H9 (cell line): ENCODE measurements around the gene PRSS21. TPM values are rescaled to one million over a fixed set of nuclear protein-coding genes. Genes with fewer than 3 reads are reported as not detected.

Experiments
- DNase-seq: peaks from one replicate; pipeline ENCODE4 v3.0.0-alpha.2; 2017
- H2AFZ ChIP-seq: one replicate; pipeline ENCODE4 v1.6.1; 2013; ENCODE audit warnings: mild to moderate bottlenecking, low read length, control low read depth, moderate library complexity
- H2AK5ac ChIP-seq: 2 replicates; pipeline ENCODE4 v1.6.1; 2013; ENCODE audit warnings: low read length, control low read depth, mixed read lengths; ENCODE audit not compliant: insufficient read length
- H2BK120ac ChIP-seq: one replicate; pipeline ENCODE4 v1.6.1; 2013; ENCODE audit warnings: low read depth, mild to moderate bottlenecking, low read length, control low read depth, inconsistent platforms; ENCODE audit not compliant: poor library complexity, severe bottlenecking
- H2BK12ac ChIP-seq: 2 replicates; pipeline ENCODE4 v1.6.1; 2013; ENCODE audit warnings: low read length, control low read depth, mixed read lengths, low read depth; ENCODE audit not compliant: insufficient read length
- H2BK15ac ChIP-seq: 2 replicates; pipeline ENCODE4 v1.6.1; 2013; ENCODE audit warnings: low read depth, low read length, control low read depth
- H2BK20ac ChIP-seq: one replicate; pipeline ENCODE4 v1.6.1; 2013; ENCODE audit warnings: low read depth, mild to moderate bottlenecking, low read length, control low read depth, inconsistent platforms; ENCODE audit not compliant: poor library complexity, severe bottlenecking
- H2BK5ac ChIP-seq: 2 replicates; pipeline ENCODE4 v1.6.1; 2013; ENCODE audit warnings: low read length, control low read depth, mixed read lengths; ENCODE audit not compliant: insufficient read length
- H3K14ac ChIP-seq: 2 replicates; pipeline ENCODE4 v1.6.1; 2013; ENCODE audit warnings: low read length, control low read depth; ENCODE audit not compliant: insufficient read depth
- H3K18ac ChIP-seq: 2 replicates; pipeline ENCODE4 v1.6.1; 2013; ENCODE audit warnings: low read depth, mild to moderate bottlenecking, mixed read lengths, low read length, control low read depth; ENCODE audit not compliant: insufficient read length
- H3K23ac ChIP-seq: 2 replicates; pipeline ENCODE4 v1.6.1; 2013; ENCODE audit warnings: low read length, control low read depth, mixed read lengths, low read depth; ENCODE audit not compliant: insufficient read length
- H3K23me2 ChIP-seq: 2 replicates; pipeline ENCODE4 v1.6.1; 2013; ENCODE audit warnings: low read depth, mild to moderate bottlenecking, mixed read lengths, low read length, control low read depth; ENCODE audit not compliant: insufficient read length, poor library complexity, severe bottlenecking
- H3K27ac ChIP-seq: 2 replicates; pipeline ENCODE4 v1.5.1; 2013; ENCODE audit warnings: low read length, control low read depth, mixed read lengths, low read depth; ENCODE audit not compliant: insufficient read length
- H3K27me3 ChIP-seq: 2 replicates; pipeline ENCODE4 v1.6.1; 2013; ENCODE audit warnings: low read length, control low read depth, inconsistent platforms; ENCODE audit not compliant: insufficient read depth
- H3K4ac ChIP-seq: 2 replicates; pipeline ENCODE4 v1.6.1; 2013; ENCODE audit warnings: low read depth, mild to moderate bottlenecking, control low read depth, inconsistent platforms, low read length, moderate library complexity
- H3K4me1 ChIP-seq: 2 replicates; pipeline ENCODE4 v1.6.1; 2013; ENCODE audit warnings: low read length, control low read depth, inconsistent platforms; ENCODE audit not compliant: insufficient read depth
- H3K4me2 ChIP-seq: 2 replicates; pipeline ENCODE4 v1.6.1; 2013; ENCODE audit warnings: low read length, control low read depth, mixed read lengths; ENCODE audit not compliant: insufficient read length, insufficient read depth
- H3K56ac ChIP-seq: 2 replicates; pipeline ENCODE4 v1.6.1; 2013; ENCODE audit warnings: low read depth, mild to moderate bottlenecking, mixed read lengths, low read length, control low read depth; ENCODE audit not compliant: insufficient read length
- H3K79me1 ChIP-seq: 2 replicates; pipeline ENCODE4 v1.6.1; 2013; ENCODE audit warnings: low read depth, mild to moderate bottlenecking, moderate library complexity, low read length, control low read depth, inconsistent platforms; ENCODE audit not compliant: insufficient read depth, poor library complexity, severe bottlenecking
- H3K79me2 ChIP-seq: 2 replicates; pipeline ENCODE4 v1.6.1; 2013; ENCODE audit warnings: low read length, control low read depth, inconsistent platforms; ENCODE audit not compliant: insufficient read depth
- H3K9ac ChIP-seq: 2 replicates; pipeline ENCODE4 v1.6.1; 2013; ENCODE audit warnings: low read length, control low read depth, mixed read lengths; ENCODE audit not compliant: insufficient read length; ENCODE audit errors: extremely low read depth
- H3K9me3 ChIP-seq: one replicate; pipeline ENCODE4 v1.6.1; 2013; ENCODE audit warnings: low read depth, low read length, inconsistent platforms; ENCODE audit not compliant: control insufficient read depth
- H3T11ph ChIP-seq: one replicate; pipeline ENCODE4 v1.6.1; 2013; ENCODE audit warnings: mild to moderate bottlenecking, low read length, control low read depth, inconsistent platforms
- H4K20me1 ChIP-seq: one replicate; pipeline ENCODE4 v1.6.1; 2013; ENCODE audit not compliant: control insufficient read depth, insufficient read length, insufficient read depth
- H4K5ac ChIP-seq: 2 replicates; pipeline ENCODE4 v1.6.1; 2013; ENCODE audit warnings: low read depth, mild to moderate bottlenecking, mixed read lengths, low read length, control low read depth; ENCODE audit not compliant: insufficient read length
- H4K8ac ChIP-seq: replicated peaks from 2 replicates; pipeline ENCODE4 v1.6.1; 2013; ENCODE audit warnings: low read length, control low read depth, mixed read lengths, low read depth; ENCODE audit not compliant: insufficient read length
- H4K91ac ChIP-seq: 2 replicates; pipeline ENCODE4 v1.6.1; 2013; ENCODE audit warnings: low read depth, mild to moderate bottlenecking, moderate library complexity, mixed read lengths, low read length, control low read depth; ENCODE audit not compliant: insufficient read length
- H3K27ac Mint-ChIP-seq, 3 experiments: 2 replicates in 2 of 3; 3 replicates in 1 of 3; pipeline ENCODE4 v1.8.0; 2020 to 2021; ENCODE audit warnings: mixed read lengths in 3 of 3, mild to moderate bottlenecking in 1 of 3, moderate library complexity in 1 of 3
- H3K27me3 Mint-ChIP-seq: 2 replicates; pipeline ENCODE4 v1.8.0; 2021; ENCODE audit warnings: low read depth, mild to moderate bottlenecking, moderate library complexity, mixed read lengths
- H3K36me3 Mint-ChIP-seq, 3 experiments: 2 replicates in 2 of 3; 3 replicates in 1 of 3; pipeline ENCODE4 v1.8.0; 2020 to 2021; ENCODE audit warnings: low read depth in 3 of 3, mixed read lengths in 3 of 3; ENCODE audit not compliant: insufficient read depth in 1 of 3
- H3K4me1 Mint-ChIP-seq, 2 experiments: 2 replicates each; pipeline ENCODE4 v1.8.0; 2020; ENCODE audit warnings: mixed read lengths in 2 of 2
- H3K4me3 Mint-ChIP-seq, 2 experiments: 2 replicates in 1 of 2; 3 replicates in 1 of 2; pipeline ENCODE4 v1.8.0; 2020 to 2021; ENCODE audit warnings: mild to moderate bottlenecking in 2 of 2, mixed read lengths in 2 of 2, moderate library complexity in 1 of 2
- H3K9me3 Mint-ChIP-seq, 2 experiments: 2 replicates in 1 of 2; 3 replicates in 1 of 2; pipeline ENCODE4 v1.8.0; 2020; ENCODE audit warnings: mild to moderate bottlenecking in 2 of 2, mixed read lengths in 2 of 2, moderate library complexity in 1 of 2
- WGBS: extraction: QIAGEN DNeasy Blood & Tissue Kit; methylation state at CpG from one replicate; pipeline ENCODE4 v1.1.7; 2013; ENCODE audit warnings: missing lambda C conversion rate, low lambda C conversion rate, mixed read lengths; ENCODE audit not compliant: insufficient read length; ENCODE audit errors: extremely low coverage; 5-methylcytosine and 5-hydroxymethylcytosine counted together
- total RNA-seq: library from RNA; stranded (reverse); gene quantifications from 2 replicates; pipeline ENCODE4 v1.2.1, GENCODE V29; 2021
- TF ChIP-seq, protein P1 (sequence below): fragments of 200-600 bp; sonication (generic); conservative IDR thresholded peaks from 3 replicates; pipeline ENCODE4 v1.8.0; 2021; ENCODE audit warnings: antibody characterized with exemption, mild to moderate bottlenecking

PRSS21 gene
- total RNA-seq, 1 experiment from 2014 or later, result not detected

- Mint-ChIP-seq H3K4me3 (no peak overlapping the region), H3K4me1 (peaks cover 5 to 7% of the 10 kb centered on the region in 2 experiments; a peak in 3 of 4 replicates), H3K27ac (no peak overlapping the region), H3K36me3 (peaks cover under 1 to 2% (median 2%) of the 10 kb centered on the region in 3 experiments; a peak in 5 of 7 replicates), H3K9me3 (peaks cover 11 to 16% of the 10 kb centered on the region in 2 experiments), H3K27me3 (peaks cover 46% of the 10 kb centered on the region)
- no peaks in the 10 kb centered on the region for H3K79me1 ChIP-seq
- no peak overlapping the region for H2BK12ac ChIP-seq
- H3K23me2 ChIP-seq, result peaks cover 5% of the 10 kb centered on the region
- H3K79me2 ChIP-seq, result no peaks in the 10 kb centered on the region
- no peak overlapping the region for H3K14ac ChIP-seq
- H3T11ph ChIP-seq, result no peak overlapping the region
- no peak overlapping the region for H4K8ac ChIP-seq
- no peak overlapping the region for H3K4ac ChIP-seq
- no peaks in the 10 kb centered on the region; the same call in 1 of the 2 replicates for H3K27me3 ChIP-seq
- no peaks in the 10 kb centered on the region for H3K9me3 ChIP-seq
- no peak overlapping the region for H2BK15ac ChIP-seq
- no peak overlapping the region for H2BK5ac ChIP-seq
- no peak overlapping the region for H3K9ac ChIP-seq
- H2BK20ac ChIP-seq, result no peak overlapping the region
- H3K4me1 ChIP-seq, result no peaks in the 10 kb centered on the region
- no peak overlapping the region for H2AK5ac ChIP-seq
- no peak overlapping the region for H2BK120ac ChIP-seq
- no peak overlapping the region for H3K4me2 ChIP-seq
- TF ChIP-seq, protein P1, sequence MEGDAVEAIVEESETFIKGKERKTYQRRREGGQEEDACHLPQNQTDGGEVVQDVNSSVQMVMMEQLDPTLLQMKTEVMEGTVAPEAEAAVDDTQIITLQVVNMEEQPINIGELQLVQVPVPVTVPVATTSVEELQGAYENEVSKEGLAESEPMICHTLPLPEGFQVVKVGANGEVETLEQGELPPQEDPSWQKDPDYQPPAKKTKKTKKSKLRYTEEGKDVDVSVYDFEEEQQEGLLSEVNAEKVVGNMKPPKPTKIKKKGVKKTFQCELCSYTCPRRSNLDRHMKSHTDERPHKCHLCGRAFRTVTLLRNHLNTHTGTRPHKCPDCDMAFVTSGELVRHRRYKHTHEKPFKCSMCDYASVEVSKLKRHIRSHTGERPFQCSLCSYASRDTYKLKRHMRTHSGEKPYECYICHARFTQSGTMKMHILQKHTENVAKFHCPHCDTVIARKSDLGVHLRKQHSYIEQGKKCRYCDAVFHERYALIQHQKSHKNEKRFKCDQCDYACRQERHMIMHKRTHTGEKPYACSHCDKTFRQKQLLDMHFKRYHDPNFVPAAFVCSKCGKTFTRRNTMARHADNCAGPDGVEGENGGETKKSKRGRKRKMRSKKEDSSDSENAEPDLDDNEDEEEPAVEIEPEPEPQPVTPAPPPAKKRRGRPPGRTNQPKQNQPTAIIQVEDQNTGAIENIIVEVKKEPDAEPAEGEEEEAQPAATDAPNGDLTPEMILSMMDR, result no peak
- no peak overlapping the region for H2AFZ ChIP-seq
- no peak overlapping the region for H3K27ac ChIP-seq
- H3K23ac ChIP-seq, result no peak overlapping the region
- no peak overlapping the region for H3K56ac ChIP-seq
- WGBS, result no CpG with 5 or more reads among the region's 10 CpGs
- H4K5ac ChIP-seq, result no peak overlapping the region
- no peak overlapping the region for H4K91ac ChIP-seq
- H3K18ac ChIP-seq, result no peak overlapping the region
- DNase-seq, result no peak
- H4K20me1 ChIP-seq, result no peaks in the 10 kb centered on the region
Observed at GRCh38 chr16:2859686-2860265, 42.7 kb downstream of the PRSS21 start.
